Measurements from ENCODE around the gene HSP90AB1.

Gene HSP90AB1

GRCh38 chr6:44214307-44214706 is 32.6 kb upstream of the HSP90AB1 start:
- Histone ChIP-seq H3K27ac (no peak overlapping the region), H3K4me1 (ENCODE audit: control insufficient read depth in 1 of 2, insufficient read depth in 1 of 2, low read depth in 1 of 2, low read length in 1 of 2) (peaks cover 28 to 30% of the 10 kb centered on the region in 2 experiments), H3K4me3 (ENCODE audit: low read depth in 1 of 2, low read length in 1 of 2) (no peak overlapping the region), H3K27me3 (no peaks in the 10 kb centered on the region), H3K9me3 (no peaks in the 10 kb centered on the region), H3K36me3 (no peaks in the 10 kb centered on the region)
- TF ChIP-seq CTCF (IDR thresholded peaks at IDR 0.05): no peak

- no peak for TF ChIP-seq CTCF (IDR thresholded peaks at IDR 0.05)
- H3K4me3 ChIP-seq (ENCODE audit: low read depth in 1 of 2, low read length in 1 of 2): no peak within 1 kb of the TSS
- no peak within 1 kb of the TSS for H3K27ac ChIP-seq
- H3K9me3 ChIP-seq: no peaks in the 10 kb centered on the region
- no peaks in the 10 kb centered on the region for H3K27me3 ChIP-seq
- H3K4me1 ChIP-seq (ENCODE audit: control insufficient read depth in 1 of 2, insufficient read depth in 1 of 2, low read depth in 1 of 2, low read length in 1 of 2): peaks cover 26 to 27% of the 10 kb centered on the region in 2 experiments
- H3K36me3 ChIP-seq: no peaks in the 10 kb centered on the region
These were observed 30.1 kb upstream of the HSP90AB1 start, which contains the start of gene MYMX for GRCh38 chr6:44216677-44217331. MYMX (plus strand) TSS chr6:44216926; CDS start chr6:44217472, 546 bp downstream.

- Histone ChIP-seq H3K36me3 (no peaks in the 10 kb centered on the region), H3K4me1 (ENCODE audit: control insufficient read depth in 1 of 2, insufficient read depth in 1 of 2, low read depth in 1 of 2, low read length in 1 of 2) (peaks cover 25 to 27% of the 10 kb centered on the region in 2 experiments), H3K27ac (no peak overlapping the region), H3K4me3 (ENCODE audit: low read depth in 1 of 2, low read length in 1 of 2) (no peak overlapping the region), H3K9me3 (no peaks in the 10 kb centered on the region), H3K27me3 (no peaks in the 10 kb centered on the region)
- TF ChIP-seq CTCF (IDR thresholded peaks at IDR 0.05): no peak
These were observed 29.4 kb upstream of the HSP90AB1 start for GRCh38 chr6:44217332-44218143.

- no peak overlapping the region for H3K27ac ChIP-seq
- H3K36me3 ChIP-seq: no peaks in the 10 kb centered on the region
- peak overlapping the region; percentile 52 to 69 for H3K4me3 ChIP-seq (ENCODE audit: low read depth in 1 of 2, low read length in 1 of 2)
- no peak for TF ChIP-seq CTCF (IDR thresholded peaks at IDR 0.05)
- peaks cover 40 to 44% of the 10 kb centered on the region in 2 experiments for H3K4me1 ChIP-seq (ENCODE audit: control insufficient read depth in 1 of 2, insufficient read depth in 1 of 2, low read depth in 1 of 2, low read length in 1 of 2)
- no peaks in the 10 kb centered on the region for H3K9me3 ChIP-seq
- H3K27me3 ChIP-seq: peaks cover 12% of the 10 kb centered on the region
These were observed 27.7 kb upstream of the HSP90AB1 start for GRCh38 chr6:44219053-44219814.

All from neutrophil (primary cell).